Neural progenitor cell (in vitro differentiated cells): ENCODE results near the gene ULK4. TPM values are rescaled to one million over a fixed set of nuclear protein-coding genes. Genes with fewer than 3 reads are reported as not detected.

Source experiments
- DNase-seq: peaks from one replicate; pipeline ENCODE4 v3.0.0-alpha.2; 2016; ENCODE audit warnings: low spot score
- H2AFZ ChIP-seq: fragments of 200-600 bp; sonication (generic); replicated peaks from 2 replicates; pipeline ENCODE4 v1.6.1; 2016; ENCODE audit warnings: antibody characterized with exemption
- H3F3A ChIP-seq: fragments of 200-600 bp; sonication (generic); 2 replicates; pipeline ENCODE4 v1.6.1; 2016; ENCODE audit warnings: antibody characterized with exemption, low read depth
- H3K27ac ChIP-seq: fragments of 200-600 bp; sonication (generic); 2 replicates; pipeline ENCODE4 v1.5.1; 2016; ENCODE audit warnings: mild to moderate bottlenecking
- H3K27me3 ChIP-seq: fragments of 200-600 bp; sonication (generic); 2 replicates; pipeline ENCODE4 v1.6.1; 2016; ENCODE audit warnings: mild to moderate bottlenecking, moderate library complexity
- H3K36me3 ChIP-seq: fragments of 200-600 bp; sonication (generic); 2 replicates; pipeline ENCODE4 v1.5.1; 2016
- H3K4me1 ChIP-seq: fragments of 200-600 bp; sonication (generic); 2 replicates; pipeline ENCODE4 v1.6.1; 2016; ENCODE audit warnings: mixed run types
- H3K4me2 ChIP-seq: fragments of 200-600 bp; sonication (generic); 2 replicates; pipeline ENCODE4 v1.6.1; 2016
- H3K4me3 ChIP-seq: fragments of 200-600 bp; sonication (generic); 2 replicates; pipeline ENCODE4 v1.5.1; 2016
- H3K79me2 ChIP-seq: fragments of 200-600 bp; sonication (generic); 2 replicates; pipeline ENCODE4 v1.6.1; 2016; ENCODE audit warnings: low read depth
- H3K9ac ChIP-seq: fragments of 200-600 bp; sonication (generic); 2 replicates; pipeline ENCODE4 v1.6.1; 2016
- H3K9me3 ChIP-seq: fragments of 200-600 bp; sonication (generic); 2 replicates; pipeline ENCODE4 v1.5.1; 2016; ENCODE audit warnings: low read depth
- H4K20me1 ChIP-seq: fragments of 200-600 bp; sonication (generic); 2 replicates; pipeline ENCODE4 v1.6.1; 2016; ENCODE audit warnings: low read depth
- H3K27ac Mint-ChIP-seq: 3 replicates; pipeline ENCODE4 v1.8.0; 2021; ENCODE audit warnings: mixed read lengths
- H3K27me3 Mint-ChIP-seq: 2 replicates; pipeline ENCODE4 v1.8.0; 2022; ENCODE audit warnings: low read depth, mild to moderate bottlenecking, inconsistent platforms, moderate library complexity, mixed read lengths; ENCODE audit not compliant: insufficient read depth
- H3K36me3 Mint-ChIP-seq: 3 replicates; pipeline ENCODE4 v1.8.0; 2021; ENCODE audit warnings: mixed read lengths
- H3K4me1 Mint-ChIP-seq: 3 replicates; pipeline ENCODE4 v1.8.0; 2021; ENCODE audit warnings: mixed read lengths
- H3K4me3 Mint-ChIP-seq: 3 replicates; pipeline ENCODE4 v1.8.0; 2021; ENCODE audit warnings: mild to moderate bottlenecking, moderate library complexity, mixed read lengths
- H3K9me3 Mint-ChIP-seq: 3 replicates; pipeline ENCODE4 v1.8.0; 2020; ENCODE audit warnings: mixed read lengths
- CTCF ChIP-seq: fragments of 200-600 bp; sonication (generic); IDR thresholded peaks from 2 replicates; pipeline ENCODE4 v1.5.1; 2017; ENCODE audit warnings: antibody characterized with exemption, mild to moderate bottlenecking
- EZH2 ChIP-seq: fragments of 200-600 bp; sonication (generic); IDR thresholded peaks from 2 replicates; pipeline ENCODE4 v1.6.1; 2017; ENCODE audit warnings: antibody characterized with exemption, mild to moderate bottlenecking, moderate library complexity
- EZH2phosphoT487 ChIP-seq: fragments of 200-600 bp; sonication (generic); IDR thresholded peaks from 2 replicates; pipeline ENCODE4 v1.6.1; 2017; ENCODE audit warnings: antibody characterized with exemption
- total RNA-seq: library from RNA; depleted of rRNA; stranded (reverse); fragments of >200 nt; gene quantifications from 2 replicates; pipeline ENCODE4 v1.2.3, GENCODE V29; 2015; ENCODE audit warnings: low replicate concordance

ULK4 gene
- total RNA-seq, 1 donor from 2014 or later: 33.0 TPM

GRCh38 chr3:41611008-41611407 lies 350.9 kb downstream of the ULK4 start:
- Mint-ChIP-seq H3K36me3 (no peaks in the 10 kb centered on the region), H3K27me3 (no peaks in the 10 kb centered on the region), H3K27ac (no peak overlapping the region), H3K4me3 (no peak overlapping the region), H3K4me1 (peaks cover 2% of the 10 kb centered on the region), H3K9me3 (no peaks in the 10 kb centered on the region)
- no peak overlapping the region for H3K4me3 ChIP-seq
- no peak overlapping the region for H3K27ac ChIP-seq
- H3K4me2 ChIP-seq: no peak overlapping the region
- H3K36me3 ChIP-seq: no peaks in the 10 kb centered on the region
- no peak overlapping the region for H3K9ac ChIP-seq
- no peak overlapping the region for H2AFZ ChIP-seq
- H3F3A ChIP-seq: no peaks in the 10 kb centered on the region
- TF ChIP-seq EZH2 (no peak), CTCF (no peak), EZH2phosphoT487 (no peak)
- no peaks in the 10 kb centered on the region for H4K20me1 ChIP-seq
- H3K79me2 ChIP-seq: no peaks in the 10 kb centered on the region
- H3K27me3 ChIP-seq: no peaks in the 10 kb centered on the region
- H3K9me3 ChIP-seq: no peaks in the 10 kb centered on the region
- H3K4me1 ChIP-seq: no peaks in the 10 kb centered on the region
- no peak for DNase-seq

- no peaks in the 10 kb centered on the region for H3K4me1 ChIP-seq
- Mint-ChIP-seq H3K27me3 (no peaks in the 10 kb centered on the region), H3K27ac (no peak overlapping the region), H3K4me3 (no peak overlapping the region), H3K4me1 (peaks cover 2% of the 10 kb centered on the region), H3K9me3 (no peaks in the 10 kb centered on the region), H3K36me3 (no peaks in the 10 kb centered on the region)
- H3K9me3 ChIP-seq: no peaks in the 10 kb centered on the region
- H3F3A ChIP-seq: no peaks in the 10 kb centered on the region
- no peak for DNase-seq
- H3K79me2 ChIP-seq: no peaks in the 10 kb centered on the region
- no peaks in the 10 kb centered on the region for H3K27me3 ChIP-seq
- TF ChIP-seq EZH2phosphoT487 (no peak), EZH2 (no peak), CTCF (no peak)
- H3K27ac ChIP-seq: no peak overlapping the region
- H3K4me2 ChIP-seq: no peak overlapping the region
- H3K4me3 ChIP-seq: no peak overlapping the region
- no peak overlapping the region for H3K9ac ChIP-seq
- no peaks in the 10 kb centered on the region for H3K36me3 ChIP-seq
- no peak overlapping the region for H2AFZ ChIP-seq
- no peaks in the 10 kb centered on the region for H4K20me1 ChIP-seq
These were observed 353.6 kb downstream of the ULK4 start for GRCh38 chr3:41608347-41608746.

- Histone ChIP-seq H3K36me3 (no peaks in the 10 kb centered on the region), H3K9me3 (no peaks in the 10 kb centered on the region), H3K27me3 (no peaks in the 10 kb centered on the region), H3K79me2 (no peaks in the 10 kb centered on the region), H2AFZ (no peak overlapping the region), H3F3A (no peaks in the 10 kb centered on the region), H4K20me1 (no peaks in the 10 kb centered on the region), H3K4me2 (no peak overlapping the region), H3K9ac (no peak overlapping the region), H3K4me1 (no peaks in the 10 kb centered on the region), H3K27ac (no peak overlapping the region), H3K4me3 (no peak overlapping the region)
- Mint-ChIP-seq H3K27me3 (no peaks in the 10 kb centered on the region), H3K27ac (no peak overlapping the region), H3K9me3 (no peaks in the 10 kb centered on the region), H3K4me3 (no peak overlapping the region), H3K36me3 (no peaks in the 10 kb centered on the region), H3K4me1 (no peaks in the 10 kb centered on the region)
- TF ChIP-seq CTCF (no peak), EZH2phosphoT487 (no peak), EZH2 (no peak)
- DNase-seq: no peak
These were observed 358.1 kb downstream of the ULK4 start for GRCh38 chr3:41603807-41604206.

- H3K4me2 ChIP-seq: no peak overlapping the region
- TF ChIP-seq EZH2phosphoT487 (no peak), EZH2 (no peak), CTCF (no peak)
These were observed 359.8 kb downstream of the ULK4 start for GRCh38 chr3:41602121-41602520.

More at GRCh38 chr3:41602121-41602520, 359.8 kb downstream of the ULK4 start:
- H3F3A ChIP-seq: no peaks in the 10 kb centered on the region
- H3K27me3 ChIP-seq: no peaks in the 10 kb centered on the region
- no peak overlapping the region for H2AFZ ChIP-seq
- Mint-ChIP-seq H3K36me3 (no peaks in the 10 kb centered on the region), H3K4me1 (no peaks in the 10 kb centered on the region), H3K27ac (no peak overlapping the region), H3K4me3 (no peak overlapping the region), H3K27me3 (no peaks in the 10 kb centered on the region), H3K9me3 (no peaks in the 10 kb centered on the region)
- H3K27ac ChIP-seq: no peak overlapping the region
- H3K36me3 ChIP-seq: no peaks in the 10 kb centered on the region
- H4K20me1 ChIP-seq: no peaks in the 10 kb centered on the region
- H3K4me3 ChIP-seq: no peak overlapping the region
- no peaks in the 10 kb centered on the region for H3K79me2 ChIP-seq
- no peaks in the 10 kb centered on the region for H3K9me3 ChIP-seq
- H3K4me1 ChIP-seq: no peaks in the 10 kb centered on the region
- DNase-seq: no peak
- no peak overlapping the region for H3K9ac ChIP-seq
